DMS153 treated with DMSO at 0.1 percent for 48 hours (cell line): ENCODE measurements around the gene SMPD3.

Source experiments
- DNase-seq: peaks from one replicate; lab custom pipeline; 2025; ENCODE audit not compliant: unreplicated experiment; lab: John Stamatoyannopoulos, UW

Gene SMPD3

DNA sequence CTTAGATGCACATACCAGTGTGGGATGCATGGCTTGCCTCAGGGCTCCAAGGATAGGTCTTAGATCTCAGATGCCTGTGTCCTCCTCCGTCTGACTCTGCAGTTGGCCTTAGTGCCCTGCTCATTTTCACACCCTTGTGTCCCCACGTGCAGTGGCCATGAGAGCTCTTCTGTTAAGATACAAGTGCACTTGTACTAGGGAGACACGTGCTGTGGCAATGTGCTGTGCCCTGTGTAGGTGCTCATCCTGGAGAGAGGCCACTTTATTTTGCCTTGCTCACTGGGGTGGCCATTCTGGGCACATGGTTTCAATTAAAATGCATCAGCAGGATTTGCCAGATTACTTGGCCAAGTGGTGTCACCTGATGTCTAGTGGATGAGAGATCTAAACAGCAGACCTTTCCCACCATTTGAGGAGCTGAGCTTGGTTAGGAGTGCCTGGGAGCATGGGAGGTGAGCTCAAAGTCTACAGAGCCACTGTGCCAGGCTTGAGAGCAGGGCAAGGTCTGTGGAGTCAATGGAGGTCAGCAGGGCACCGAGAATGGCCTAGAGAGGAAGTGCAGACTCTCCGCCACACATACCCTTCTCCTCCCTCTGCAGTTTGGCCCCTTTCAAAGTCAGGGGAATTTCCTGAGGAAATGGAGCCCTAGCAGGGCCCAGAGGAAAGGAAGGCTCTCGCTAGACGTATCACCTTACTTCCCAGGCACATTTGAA is 25.2 kb upstream of the SMPD3 start:
- DNase-seq, result no peak

DNA sequence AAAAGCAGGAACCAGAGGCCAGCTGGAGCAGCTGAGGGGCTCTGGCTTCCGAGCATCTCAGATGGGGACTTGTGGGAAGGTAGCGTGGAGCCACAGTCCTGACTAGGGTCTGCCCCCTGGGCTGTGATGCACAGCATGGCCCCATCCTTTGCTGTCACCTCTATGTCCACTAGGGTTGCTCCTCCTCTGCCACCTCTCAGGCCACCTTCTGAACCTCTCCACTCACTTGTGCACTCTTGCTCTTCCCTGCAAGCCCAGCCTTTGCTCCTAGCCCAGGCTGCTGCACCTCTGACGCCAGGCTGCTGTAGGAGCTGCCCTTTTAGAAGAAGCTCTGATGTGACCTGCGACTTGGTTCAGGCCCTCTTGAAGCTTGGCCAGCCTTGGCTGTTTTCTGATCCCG is 24.3 kb upstream of the SMPD3 start:
- no peak for DNase-seq

DNA sequence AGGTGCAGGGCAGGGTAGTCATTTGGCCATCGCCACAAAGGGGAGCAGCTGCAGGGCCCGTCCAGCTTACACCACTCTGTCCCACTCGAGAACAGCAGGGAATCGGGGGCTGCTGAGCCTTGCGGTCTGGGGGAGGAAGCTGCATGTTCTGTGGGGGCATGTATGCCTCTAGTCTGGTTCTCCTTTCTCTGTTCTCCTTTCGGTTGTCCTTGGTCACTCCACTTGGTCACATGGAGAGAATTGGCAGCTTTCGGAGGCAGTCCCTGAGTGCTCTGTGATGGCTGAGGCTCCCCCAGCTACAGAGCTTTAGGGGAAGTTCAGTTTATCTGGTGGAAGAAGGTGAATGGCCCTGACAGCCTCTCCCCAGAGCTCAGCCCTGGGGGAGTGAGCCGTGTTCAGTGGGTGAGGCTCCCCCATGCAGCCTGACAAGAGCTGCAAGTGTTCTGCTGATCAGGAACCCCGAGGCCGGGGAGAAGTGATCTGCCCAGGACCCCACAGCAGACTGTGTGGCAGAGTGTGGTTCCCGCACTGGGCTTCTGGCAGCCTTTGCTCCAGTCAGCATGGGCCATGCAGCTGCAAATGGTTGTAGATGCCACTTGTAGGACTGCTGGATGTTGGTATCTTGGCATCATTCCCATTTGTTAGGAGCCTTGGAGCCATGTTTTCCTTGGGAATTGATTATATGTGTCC is 22.3 kb upstream of the SMPD3 start:
- DNase-seq, result no peak

DNA sequence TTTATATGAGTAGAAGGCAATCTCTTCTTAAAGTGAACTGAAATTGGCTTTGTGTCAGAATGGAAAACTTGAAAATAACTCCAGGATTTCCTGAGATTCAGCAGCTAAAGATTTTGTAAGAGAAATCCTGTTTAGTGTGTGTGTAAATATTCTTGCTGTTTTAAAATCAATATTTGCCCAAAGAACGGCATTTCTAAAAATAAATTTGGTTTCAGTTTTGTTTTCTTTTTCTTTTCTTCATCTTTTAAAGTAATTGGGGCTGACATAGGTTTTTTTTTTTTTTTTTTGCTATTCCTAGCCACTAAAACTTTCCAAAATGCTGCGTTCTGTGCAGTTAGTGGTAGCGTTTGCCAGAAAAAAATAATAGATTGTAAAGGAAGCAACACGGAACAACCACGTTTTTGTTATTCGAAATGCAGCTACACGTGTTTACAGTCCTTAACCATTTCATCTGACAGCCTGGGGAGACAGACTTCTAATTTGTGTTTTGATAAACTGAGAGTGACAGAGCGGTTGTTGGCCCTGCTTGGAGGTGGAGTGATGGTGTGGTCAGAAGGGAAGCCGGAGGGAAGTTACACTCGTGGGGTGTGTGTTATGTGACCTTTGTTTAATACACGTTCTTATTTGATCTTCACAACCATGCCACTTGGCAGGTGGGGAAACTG is 21.6 kb upstream of the SMPD3 start:
- DNase-seq, result no peak

DNA sequence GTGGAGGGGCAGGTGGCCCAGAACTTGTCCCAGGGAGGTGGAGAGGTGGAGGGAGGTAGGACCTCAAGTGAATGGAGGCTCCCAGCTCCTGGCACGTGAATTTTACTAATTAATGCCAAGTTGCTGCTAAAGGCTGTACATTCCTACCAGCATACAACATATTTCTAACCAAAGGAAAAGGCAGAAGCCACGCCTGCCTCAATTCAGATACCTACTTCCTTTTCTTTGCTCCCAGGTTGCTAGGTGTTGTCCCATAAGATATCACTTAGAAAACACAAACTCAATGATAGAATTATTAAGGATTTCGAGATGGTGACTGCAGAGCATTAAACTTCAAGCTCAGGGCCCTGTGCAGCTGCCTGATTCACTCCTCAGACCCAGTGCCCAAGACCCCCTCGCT is 20.5 kb upstream of the SMPD3 start:
- DNase-seq, result no peak

DNA sequence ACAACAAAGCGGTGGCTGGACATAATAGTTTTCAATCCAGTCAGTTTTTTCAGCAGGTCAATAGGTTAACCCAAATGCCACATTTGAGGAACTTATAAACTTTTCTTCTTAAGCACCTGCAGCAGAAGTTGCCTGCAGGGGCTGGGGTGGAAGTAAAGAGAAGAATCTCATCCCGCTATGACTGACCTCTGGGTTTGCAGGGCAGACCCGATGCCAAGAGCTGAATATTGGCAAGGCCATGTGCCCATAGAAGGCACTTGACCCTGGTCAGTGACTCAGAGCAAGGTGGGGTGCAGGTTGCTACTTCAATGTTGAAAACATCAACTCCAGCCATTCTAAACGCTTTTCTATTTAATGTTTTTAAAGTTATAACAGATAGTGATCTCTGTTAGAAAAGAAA is 17.9 kb upstream of the SMPD3 start:
- DNase-seq, result no peak

DNA sequence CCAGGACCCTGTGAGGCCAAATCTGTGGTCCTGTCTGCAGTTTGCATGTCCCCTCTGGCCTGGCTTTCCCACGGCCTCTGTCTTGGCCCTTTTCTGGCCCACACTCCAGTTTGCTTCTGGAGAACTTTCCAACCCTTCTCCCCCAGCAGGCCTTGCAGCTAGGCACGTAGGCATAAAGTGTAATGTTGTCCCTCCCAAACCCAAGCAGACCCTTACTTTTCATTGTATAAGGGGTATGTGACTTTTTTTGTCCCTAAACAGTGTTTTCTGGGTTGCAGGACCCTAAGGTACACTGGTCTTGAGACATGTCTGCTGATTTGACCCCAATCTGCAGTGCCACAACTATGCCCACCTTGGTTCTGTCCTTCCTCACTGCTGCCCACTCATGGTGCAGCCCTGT is 15.6 kb upstream of the SMPD3 start:
- DNase-seq, result no peak

DNA sequence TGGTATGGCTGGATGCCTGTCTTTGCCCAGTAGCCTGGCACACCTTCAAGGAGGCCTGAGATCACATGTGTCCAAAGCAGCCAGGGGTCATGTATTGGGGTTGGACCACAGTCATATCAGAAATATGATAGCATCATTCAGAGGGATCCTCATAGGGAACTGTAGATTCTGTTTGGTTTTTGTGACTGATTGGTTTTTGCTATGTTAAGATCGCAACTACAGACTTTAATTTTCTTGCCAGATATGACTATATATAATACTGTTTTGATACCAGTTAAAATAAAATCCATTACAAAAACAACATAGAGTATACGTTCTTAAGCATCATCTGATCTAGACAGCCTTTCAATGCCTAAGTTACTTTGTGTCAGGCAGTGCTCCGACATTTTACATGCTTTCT is 11.8 kb upstream of the SMPD3 start:
- DNase-seq, result no peak

DNA sequence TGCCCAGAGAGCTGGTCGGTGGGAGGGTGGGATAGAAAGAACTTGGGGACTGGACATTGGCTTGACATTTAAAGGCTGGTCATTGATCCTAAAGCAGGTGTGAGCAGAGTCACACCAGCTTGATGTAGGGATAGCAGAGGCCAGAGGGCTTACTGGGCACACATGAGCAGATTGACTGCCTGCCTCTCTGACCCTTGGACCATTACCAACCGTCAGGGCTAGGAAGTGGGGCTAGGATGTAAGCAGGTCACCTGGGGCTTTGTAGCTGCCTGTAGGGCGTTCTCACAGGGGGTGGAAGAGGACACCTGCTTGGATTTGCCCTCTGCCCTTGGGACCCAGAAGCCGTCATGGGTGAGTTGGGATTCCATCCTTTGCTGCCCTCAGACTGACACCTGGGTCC is 11.1 kb upstream of the SMPD3 start:
- DNase-seq, result no peak

DNA sequence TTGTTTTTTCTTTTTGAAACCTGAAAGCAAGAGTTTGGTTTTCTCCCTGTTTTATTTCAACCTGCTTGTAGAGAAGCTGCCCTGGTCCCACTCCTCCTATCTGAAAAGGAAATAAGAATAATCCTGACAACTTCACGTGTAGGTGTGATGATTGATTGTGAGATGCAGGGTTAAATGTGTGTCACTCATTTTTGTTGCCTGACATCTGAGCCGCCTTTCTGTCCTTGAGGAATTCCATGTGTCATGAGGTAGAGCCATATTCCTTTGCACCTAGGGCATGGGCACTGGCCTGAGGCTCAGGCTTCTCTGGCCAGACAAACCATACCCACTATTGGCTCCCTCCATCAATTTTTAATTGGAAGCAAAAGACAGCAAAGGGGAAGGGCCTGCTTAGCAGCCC is 10.2 kb upstream of the SMPD3 start:
- no peak for DNase-seq

DNA sequence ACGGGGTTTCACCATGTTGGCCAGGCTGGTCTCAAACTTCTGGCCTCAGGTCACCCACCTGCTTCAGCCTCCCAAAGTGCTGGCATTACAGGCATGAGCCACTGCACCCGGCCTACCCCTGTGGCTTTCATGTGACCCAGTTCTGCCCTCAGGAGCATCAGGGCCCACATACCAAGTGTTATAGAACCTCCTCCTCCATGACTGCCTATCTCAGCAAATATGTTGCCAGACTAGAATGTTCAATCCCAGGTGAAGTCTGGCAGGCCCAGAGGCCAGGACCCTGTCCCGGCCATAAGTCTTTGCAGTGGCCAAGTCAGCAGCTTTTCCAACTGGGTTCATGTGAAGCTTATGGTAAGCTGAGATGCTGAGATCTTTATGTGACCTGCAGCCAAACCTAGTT is 9.8 kb upstream of the SMPD3 start:
- no peak for DNase-seq

DNA sequence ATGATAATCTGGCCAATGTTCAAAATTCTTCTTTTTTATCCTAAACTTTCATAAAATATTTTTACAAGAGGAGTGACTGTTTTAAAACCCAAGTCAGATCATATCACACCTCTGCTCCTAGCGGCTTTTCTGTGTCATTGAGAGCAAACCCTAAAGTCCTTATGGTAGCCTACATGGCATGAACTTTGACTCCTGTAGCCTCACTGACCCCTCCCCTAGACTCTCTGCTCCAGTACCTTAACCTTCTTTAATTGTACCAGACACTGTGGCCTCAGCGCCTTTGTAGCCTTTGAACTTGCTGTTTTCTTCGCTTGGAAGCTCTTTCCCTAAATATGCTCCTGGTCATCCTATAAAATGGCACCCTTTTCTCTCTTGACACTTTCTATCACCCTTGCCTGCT is 7.3 kb upstream of the SMPD3 start:
- DNase-seq, result no peak

DNA sequence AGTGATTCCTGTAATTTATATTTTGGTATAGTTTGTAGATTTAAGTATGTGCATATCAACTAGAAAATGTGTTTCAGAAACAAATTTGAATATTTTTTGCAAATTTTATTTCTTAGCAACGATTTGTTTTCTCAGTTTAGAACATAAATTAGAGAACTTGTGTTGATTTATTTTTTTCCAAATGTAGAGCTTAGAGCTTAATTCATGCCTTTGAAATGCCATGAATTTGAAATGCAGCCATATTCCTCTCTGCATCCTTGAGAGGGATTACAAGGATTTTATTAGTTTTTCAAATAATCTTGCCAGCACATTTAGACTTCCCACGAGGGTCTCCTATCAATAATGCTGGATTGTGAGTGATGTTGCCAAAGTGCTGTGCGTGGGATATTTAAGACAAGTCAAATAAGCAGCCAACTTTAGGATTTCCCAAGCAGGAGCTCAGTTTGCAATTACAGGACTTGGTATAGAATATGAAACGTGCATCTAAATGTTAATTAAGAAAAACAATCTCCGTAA is 6.7 kb upstream of the SMPD3 start:
- no peak for DNase-seq

DNA sequence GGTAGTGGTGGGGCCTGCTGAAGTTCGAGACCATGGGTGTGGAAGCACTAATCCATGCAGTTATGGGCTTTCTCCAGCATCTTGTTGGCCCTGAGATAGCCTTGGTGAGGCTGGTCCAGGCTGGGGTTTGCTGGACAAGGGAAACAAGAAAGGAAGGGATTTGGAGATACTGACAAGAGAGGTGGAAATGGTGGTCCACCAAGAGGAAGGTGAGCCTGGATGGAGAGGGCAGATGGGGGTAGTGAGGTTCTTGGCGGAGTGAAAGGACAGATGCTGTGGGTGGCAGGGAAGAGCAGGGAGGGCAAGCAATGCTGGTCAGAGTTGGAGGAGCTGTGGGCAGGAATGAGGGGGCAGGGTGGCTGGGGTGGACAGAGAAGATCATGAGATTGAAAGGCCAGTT is 5.5 kb upstream of the SMPD3 start:
- no peak for DNase-seq

DNA sequence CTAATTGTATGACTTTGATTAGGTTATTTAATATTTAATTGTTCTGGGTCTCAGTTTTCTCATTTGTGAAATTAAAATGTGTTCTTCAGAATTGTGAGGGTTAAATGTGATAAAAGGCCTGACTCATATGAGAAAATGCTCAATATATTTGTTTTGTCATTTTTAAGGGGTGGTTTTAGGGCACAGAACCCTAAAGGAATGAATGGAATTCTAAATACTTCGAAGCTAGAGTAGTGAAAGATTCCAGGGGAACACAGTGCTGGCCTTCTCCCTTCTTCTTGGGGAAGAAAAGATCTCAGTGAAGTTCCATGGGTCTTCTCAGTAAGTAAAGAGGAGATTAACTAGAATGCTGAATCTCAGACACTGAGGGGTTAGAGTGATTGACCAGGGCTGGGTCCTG is 3.9 kb upstream of the SMPD3 start:
- no peak for DNase-seq

DNA sequence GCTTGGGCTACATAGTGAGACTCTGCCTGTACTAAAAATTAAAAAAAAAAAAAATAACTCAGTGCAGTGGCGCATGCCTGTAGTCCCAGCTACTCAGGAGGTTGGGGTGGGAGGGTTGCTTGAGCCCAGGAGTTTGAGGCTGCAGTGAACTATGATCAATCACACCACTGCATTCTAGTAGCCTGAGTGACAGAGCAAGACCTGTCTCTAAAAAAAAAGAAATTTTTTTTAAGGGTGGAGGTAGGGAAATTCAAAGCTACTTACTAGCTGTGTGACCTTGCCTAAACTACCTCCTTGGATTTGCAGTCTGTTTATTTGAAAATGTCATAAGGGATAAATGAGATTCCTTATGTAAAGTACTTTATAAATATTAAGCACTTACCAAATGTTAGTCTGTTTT is 3.4 kb upstream of the SMPD3 start:
- no peak for DNase-seq

DNA sequence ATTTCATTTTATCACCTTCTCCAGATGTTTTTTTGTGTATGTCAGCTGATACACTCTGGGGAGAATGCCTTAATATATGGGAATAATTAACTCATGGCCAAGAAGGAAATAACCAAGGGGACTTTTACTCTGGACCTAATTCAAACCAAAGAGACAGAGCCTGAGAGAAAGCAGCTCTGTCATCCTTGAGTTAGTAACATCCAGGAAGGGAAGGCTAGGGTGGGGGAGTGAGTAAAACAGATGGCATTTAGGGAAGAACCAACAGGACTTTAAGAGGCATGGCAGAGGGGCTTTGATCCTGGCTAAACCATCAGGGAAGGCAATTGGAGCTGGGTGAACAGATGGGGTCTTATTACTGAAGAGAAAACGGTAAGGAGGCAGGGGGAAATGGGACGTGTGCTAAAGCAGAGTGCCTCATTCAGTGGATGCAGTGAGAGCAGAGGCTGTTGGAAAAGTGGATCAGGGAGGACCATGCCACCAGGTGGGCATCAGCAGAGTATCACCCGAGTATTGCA is 2.5 kb upstream of the SMPD3 start:
- no peak for DNase-seq

DNA sequence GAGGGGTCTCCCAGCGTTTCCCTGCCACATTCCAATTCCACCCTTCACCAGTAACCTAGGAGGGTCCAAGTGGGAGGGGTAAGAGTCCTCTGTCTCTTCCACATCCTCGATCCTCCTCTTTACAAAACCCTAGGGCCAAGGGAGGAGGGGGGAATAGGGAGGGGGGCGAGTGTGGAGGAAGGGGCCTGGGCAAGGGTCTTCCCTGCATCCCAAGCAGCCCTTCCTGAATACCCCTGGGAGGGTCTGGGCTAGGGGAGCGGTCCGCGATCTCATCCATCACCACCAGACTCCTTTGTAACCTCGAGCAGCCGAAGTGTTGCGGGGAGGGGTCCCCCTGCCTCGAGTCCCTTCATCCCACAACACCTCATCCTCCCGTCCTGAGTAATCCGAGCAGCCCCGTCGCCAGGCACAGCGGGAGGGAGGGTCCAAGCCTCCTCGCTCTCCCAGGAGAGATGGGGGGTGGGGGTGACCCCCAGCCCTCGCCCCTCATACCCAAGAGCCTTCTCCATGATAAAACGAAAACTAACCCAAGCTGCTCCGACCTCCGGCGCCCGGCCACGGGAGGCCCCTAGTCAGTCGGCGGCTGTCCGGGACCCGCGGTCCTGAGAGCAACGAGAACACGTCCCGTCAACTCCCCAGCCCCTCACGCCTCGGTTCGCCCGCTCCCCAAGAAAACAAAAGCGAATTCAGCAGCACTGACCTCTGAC is 502 bp downstream of the SMPD3 start:
- no peak for DNase-seq

DNA sequence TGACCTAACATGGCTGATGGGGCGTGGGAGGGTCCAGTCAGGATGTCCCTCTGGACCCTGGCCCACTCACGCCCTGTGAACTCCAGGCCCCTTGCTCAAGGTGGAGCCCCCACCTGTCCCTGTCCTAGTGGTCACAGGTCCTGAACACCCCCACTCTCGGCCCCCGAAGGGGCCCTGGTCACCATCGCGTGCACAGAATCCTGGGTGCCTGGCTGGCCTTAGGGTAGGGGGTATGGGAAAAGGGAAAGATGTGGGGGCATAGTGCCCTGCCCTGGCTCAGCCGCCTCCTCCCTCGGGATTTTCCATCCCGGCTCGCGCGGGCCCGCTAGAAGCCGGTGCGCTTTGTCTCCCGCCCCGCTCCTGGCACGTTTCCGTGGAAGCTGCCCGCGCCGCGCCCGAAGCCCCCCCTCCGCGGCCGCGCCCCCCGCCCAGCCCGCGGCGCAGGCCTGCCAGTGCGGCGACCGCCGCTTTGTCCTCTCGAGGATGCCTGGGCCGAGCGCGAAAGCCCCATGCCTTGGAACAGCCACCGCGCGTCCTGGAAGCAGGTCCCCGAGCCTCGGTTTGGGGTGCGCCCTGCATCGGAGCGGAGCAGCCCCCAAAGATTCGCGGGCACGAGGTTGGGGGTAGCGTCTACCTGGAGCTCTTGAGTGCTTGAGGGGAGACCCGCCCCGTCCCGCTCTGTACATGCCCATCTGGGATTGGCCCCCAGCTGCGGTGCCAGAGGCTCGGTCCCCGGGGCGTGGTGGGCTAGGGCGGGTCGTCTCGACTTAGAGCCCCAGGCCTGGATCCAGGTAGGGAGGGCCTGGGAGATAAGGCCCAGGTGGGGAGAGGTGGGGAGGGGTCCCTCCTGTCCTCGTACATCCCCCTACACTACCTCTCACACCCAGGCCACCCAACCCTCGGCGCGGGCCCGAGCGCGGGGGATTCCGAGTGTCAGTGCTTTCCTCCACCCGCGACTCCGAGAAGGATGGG is 1.3 kb downstream of the SMPD3 start:
- no peak for DNase-seq

DNA sequence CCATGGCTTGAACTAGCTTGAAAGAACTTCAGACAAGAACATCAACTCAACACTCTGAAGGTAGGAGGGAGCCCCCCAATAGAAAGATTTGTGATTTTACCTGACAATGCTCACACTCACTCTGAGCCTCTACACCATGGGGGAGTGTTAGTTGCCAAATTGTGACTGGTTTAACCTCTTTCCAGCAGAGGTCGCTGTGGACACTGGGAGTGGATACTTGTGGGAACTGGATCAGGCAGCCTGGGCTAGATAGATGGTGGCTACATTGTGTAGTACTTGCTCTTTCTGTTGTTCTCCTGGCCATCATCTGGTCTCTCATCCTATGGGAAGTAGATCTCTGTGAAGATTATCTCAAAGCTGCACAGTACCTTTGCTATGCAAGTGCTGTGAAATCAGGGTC is 2.9 kb downstream of the SMPD3 start:
- DNase-seq, result peak; percentile 69
